ENCODE results near the gene GPC5. TPM values are rescaled to one million over a fixed set of nuclear protein-coding genes. Genes with fewer than 3 reads are reported as not detected.

The GPC5 gene
- total and polyA plus RNA-seq, 2 of the 13 experiments (the other 11 are each of a cell fraction or from before 2014, with no cell fraction given), result 0.02 to 0.07 TPM

DNA sequence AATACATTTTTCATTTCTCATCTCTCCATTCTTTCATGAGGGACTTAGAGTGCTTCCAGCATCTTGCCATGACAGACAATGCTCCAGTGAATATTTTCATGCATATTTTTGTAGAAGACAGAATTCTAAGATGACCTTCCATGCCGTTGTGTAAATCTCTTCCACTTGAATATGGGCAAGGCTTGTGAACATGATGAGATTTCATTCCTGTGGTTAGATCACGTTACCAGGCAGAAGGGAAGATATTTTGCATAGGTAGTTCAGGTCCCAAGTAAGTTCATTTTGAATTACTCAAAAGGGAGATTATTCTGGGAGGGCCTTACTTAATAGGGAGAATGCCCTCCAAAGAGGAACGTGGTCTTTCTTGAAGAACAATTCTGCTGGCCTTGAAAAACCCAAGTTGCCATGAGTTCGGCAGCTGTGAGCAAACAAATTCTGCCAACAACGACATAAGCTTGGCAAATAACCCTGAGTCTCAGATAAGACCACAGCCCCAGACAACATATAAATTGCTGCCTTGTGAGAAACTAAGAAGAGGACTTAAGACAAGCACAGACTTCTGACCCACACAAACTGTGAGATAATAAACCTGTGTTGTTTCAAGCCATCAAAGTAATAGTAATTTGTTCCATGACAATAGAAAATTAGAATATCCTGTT, 1427.6 kb downstream of the GPC5 start (continued):
- TF ChIP-seq, protein P1, sequence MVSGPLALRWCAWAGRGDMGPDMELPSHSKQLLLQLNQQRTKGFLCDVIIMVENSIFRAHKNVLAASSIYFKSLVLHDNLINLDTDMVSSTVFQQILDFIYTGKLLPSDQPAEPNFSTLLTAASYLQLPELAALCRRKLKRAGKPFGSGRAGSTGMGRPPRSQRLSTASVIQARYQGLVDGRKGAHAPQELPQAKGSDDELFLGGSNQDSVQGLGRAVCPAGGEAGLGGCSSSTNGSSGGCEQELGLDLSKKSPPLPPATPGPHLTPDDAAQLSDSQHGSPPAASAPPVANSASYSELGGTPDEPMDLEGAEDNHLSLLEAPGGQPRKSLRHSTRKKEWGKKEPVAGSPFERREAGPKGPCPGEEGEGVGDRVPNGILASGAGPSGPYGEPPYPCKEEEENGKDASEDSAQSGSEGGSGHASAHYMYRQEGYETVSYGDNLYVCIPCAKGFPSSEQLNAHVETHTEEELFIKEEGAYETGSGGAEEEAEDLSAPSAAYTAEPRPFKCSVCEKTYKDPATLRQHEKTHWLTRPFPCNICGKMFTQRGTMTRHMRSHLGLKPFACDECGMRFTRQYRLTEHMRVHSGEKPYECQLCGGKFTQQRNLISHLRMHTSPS (CRISPR knock-in tag; IDR thresholded peaks at IDR 0.05; ENCODE audit: low read depth), result no peak
- TF ChIP-seq ATM (IDR thresholded peaks at IDR 0.05; ENCODE audit: borderline replicate concordance) (no peak), CENPX (CRISPR knock-in tag; IDR thresholded peaks at IDR 0.05) (no peak), SSRP1 (CRISPR knock-in tag; IDR thresholded peaks at IDR 0.05) (no peak), GTF3A (CRISPR knock-in tag; conservative IDR thresholded peaks at IDR 0.05) (no peak), BCL6 (CRISPR knock-in tag; IDR thresholded peaks at IDR 0.05) (no peak), ZNF781 (CRISPR knock-in tag; IDR thresholded peaks at IDR 0.05; ENCODE audit: borderline replicate concordance, not compliant biosample characterization) (no peak), HES4 (CRISPR knock-in tag; IDR thresholded peaks at IDR 0.05; ENCODE audit: borderline replicate concordance) (no peak), ZBTB42 (CRISPR knock-in tag; IDR thresholded peaks at IDR 0.05) (no peak)

DNA sequence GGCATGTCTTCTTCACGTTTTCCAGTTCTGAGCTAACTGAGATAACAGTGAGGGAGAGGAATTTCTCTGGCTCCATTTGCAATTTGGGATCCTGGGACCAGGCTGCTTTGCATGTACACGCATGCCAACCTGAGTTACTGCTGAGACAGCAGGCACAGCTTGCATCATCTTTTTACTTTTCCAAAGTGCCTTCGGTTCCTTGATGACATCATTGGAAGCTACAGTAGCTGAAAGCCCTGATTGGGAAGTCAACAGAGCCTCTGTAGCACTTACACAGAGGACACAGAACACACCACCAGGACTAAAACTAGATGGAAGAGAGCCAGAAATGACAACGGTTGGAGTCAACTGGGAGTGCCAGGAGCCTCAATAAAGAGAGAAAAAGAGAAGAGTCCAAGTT, 1429.1 kb downstream of the GPC5 start:
- POLR2A ChIA-PET, result no interaction called here
- no peak for TF ChIP-seq MAFK (conservative IDR thresholded peaks at IDR 0.05 in 1 of 2, IDR thresholded peaks at IDR 0.05 in 1 of 2; ENCODE audit: low read length in 2 of 2)
- TF ChIP-seq ATF7 (IDR thresholded peaks at IDR 0.05), result peak; percentile 82
- TF ChIP-seq ATF7 (CRISPR knock-in tag; IDR thresholded peaks at IDR 0.05), result no peak
- H3K9ac ChIP-seq (ENCODE audit: insufficient read depth, low read depth, low read length), result no peak overlapping the region
- H3K4me1 ChIP-seq (ENCODE audit: insufficient read depth, low read length), result no peaks in the 10 kb centered on the region
- in situ Hi-C loops (cut with HindIII; ENCODE audit: extremely low pct_ligation_motif_present, low pct_unique_long_range_greater_than_20kb), result no loop called here
- H3K4me3 ChIP-seq (replicated peaks in 1 of 3; ENCODE audit: insufficient read depth in 1 of 3, low read depth in 2 of 3, low read length in 3 of 3), result no peak overlapping the region
- WGBS (ENCODE audit: low lambda C conversion rate), result 9% methylated on average over 4 of the region's 4 CpGs
- FAIRE-seq (no peak), DNase-seq (ENCODE audit: low spot score) (no peak), ATAC-seq (no peak)
- H3K9me3 ChIP-seq (ENCODE audit: low read length), result no peaks in the 10 kb centered on the region
- H3K27ac ChIP-seq (ENCODE audit: extremely low read length, insufficient read depth, low read length), result no peak overlapping the region
- CTCF ChIA-PET (ENCODE audit: low intra/inter-chr PET ratio, low total read pairs), result no interaction called here
- no peak overlapping the region for H3K4me2 ChIP-seq (ENCODE audit: low read depth, low read length)
- no peaks in the 10 kb centered on the region for H3K36me3 ChIP-seq (replicated peaks in 1 of 2; ENCODE audit: control insufficient read depth in 1 of 2, insufficient read depth in 2 of 2, low read length in 2 of 2)
- H3K27me3 ChIP-seq (ENCODE audit: control insufficient read depth in 1 of 2, insufficient read depth in 2 of 2, low read length in 2 of 2), result no peaks in the 10 kb centered on the region
- BruUV-seq (replicated peaks), result no TSS peak
- no peaks in the 10 kb centered on the region for H3K79me2 ChIP-seq (ENCODE audit: insufficient read depth, low read length)
- no peaks in the 10 kb centered on the region for H4K20me1 ChIP-seq (ENCODE audit: insufficient read depth, low read length)
- H2AFZ ChIP-seq (ENCODE audit: low read length), result no peak overlapping the region
- intact Hi-C loops (cut with micrococcal nuclease; ENCODE audit: unreplicated experiment), result no loop called here

Data from HepG2 (cell line).